HG03139 (cell line): ENCODE measurements around the gene HNF1B.
"Not testable (repeated sequence)": the region's sequence is repeated elsewhere in the genome, so short reads cannot be mapped to it uniquely, and the experiment has no call there.

Experiments used
- ATAC-seq: cut with Tn5 transposase; IDR thresholded peaks from one replicate; pipeline ENCODE4 v1.9.1; 2021; ENCODE audit not compliant: unreplicated experiment

The HNF1B gene

DNA sequence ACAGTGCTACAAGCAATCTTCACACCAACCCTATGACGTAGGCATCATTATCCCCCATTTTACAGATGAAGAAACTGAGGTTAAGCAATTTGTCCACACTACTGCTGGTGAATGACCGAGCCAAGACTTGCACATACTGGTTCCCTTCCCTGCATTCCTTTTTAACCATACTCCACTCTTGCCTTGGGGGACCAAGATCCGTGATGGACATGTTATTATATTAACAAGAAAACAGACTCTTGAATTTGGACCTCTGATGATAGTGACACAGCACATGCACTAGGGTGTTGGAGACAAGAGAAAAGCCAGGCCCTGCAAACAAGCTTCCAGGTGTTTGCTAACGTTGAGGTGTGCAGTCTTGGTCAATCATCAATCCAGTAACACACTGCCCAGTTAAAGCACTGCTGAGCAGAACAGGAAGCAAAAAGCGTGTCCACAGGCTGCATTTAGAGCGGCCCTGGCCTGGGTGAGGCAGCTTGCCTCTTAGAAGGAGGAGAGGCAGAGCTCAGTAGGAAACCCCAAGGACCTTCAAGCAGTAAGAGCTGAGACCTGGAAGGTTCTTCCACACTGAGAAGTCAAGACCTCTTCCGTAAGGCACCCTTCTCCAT lies 36.7 kb downstream of the HNF1B start:
- ATAC-seq = no peak

DNA sequence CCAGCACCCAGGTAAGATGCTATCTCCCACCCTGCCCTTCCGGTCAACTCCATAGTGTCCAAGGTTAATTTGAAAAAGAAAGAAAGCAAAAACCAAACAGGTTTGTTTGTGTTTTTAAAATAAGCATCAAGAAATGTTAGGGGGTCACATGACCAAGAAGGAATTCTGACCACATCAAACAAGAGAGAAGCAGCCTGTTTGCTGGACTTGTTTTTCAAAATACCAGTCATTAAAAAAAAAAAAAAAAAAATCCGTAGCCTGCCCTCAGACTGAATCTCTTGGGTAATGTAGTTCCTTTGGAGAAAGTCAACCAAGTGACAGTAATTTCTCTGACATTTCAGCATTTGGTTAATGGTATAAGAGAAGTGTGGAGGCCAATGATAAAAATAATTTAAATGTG lies 38.4 kb downstream of the HNF1B start:
- ATAC-seq = no peak

DNA sequence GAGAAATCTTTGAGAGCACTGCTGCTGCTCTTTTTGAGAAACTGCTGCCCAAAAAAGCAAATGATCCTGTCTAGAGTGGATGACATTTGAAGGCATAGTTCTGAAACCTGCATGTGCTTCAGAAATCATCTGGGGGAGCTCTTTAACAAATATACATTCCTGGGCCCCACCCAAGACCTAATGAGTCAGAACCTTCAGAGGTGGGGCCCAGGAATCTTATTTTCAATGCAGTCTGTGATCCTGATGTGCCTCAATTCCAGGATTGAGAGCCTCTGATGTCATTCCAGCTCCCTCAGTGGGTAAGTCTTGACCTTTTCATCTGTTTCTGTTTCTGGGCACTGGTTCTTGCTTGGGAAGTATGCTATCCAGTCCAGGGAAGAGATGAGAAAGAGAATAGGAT lies 42.3 kb downstream of the HNF1B start:
- no peak for ATAC-seq

DNA sequence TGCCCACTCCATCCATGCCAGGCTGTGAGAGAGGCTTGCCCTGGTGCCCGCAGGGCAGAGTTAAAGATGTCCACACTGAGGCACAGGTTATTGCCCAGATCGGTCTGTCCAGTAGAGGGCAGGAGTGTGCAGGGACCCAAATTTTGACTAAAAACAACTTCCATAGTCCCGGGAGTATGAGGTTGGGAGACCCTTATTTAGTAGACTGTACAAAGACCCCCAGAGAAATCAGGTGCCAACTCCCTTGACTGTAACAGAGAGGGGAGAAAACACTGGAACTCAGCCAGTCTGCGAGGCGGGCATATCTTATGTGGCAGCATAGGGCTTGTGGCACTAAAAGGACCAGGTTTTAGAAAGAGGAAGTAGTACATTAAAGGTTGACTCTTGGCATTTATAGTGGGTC lies 43.4 kb downstream of the HNF1B start:
- ATAC-seq = no peak

DNA sequence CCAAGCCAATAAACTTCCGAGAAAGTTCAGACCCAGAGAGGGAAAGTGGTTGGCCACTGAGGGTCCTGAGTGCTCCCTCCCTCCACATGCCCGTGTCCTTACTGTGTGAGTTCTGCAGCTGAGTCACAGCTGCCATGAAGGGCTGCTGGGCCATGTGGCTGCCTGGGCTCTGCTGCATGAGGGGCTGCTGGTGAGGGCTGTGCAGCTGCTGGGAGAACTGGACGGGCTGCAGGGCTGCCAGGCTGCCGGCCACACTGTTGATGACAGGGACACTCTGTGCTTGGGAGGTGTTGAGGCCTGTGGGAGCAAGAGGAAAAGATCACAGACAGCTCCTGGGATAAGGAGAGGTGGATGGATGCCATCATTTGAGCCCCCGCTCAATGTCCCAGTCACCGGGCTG lies 44.0 kb downstream of the HNF1B start:
- ATAC-seq = no peak

DNA sequence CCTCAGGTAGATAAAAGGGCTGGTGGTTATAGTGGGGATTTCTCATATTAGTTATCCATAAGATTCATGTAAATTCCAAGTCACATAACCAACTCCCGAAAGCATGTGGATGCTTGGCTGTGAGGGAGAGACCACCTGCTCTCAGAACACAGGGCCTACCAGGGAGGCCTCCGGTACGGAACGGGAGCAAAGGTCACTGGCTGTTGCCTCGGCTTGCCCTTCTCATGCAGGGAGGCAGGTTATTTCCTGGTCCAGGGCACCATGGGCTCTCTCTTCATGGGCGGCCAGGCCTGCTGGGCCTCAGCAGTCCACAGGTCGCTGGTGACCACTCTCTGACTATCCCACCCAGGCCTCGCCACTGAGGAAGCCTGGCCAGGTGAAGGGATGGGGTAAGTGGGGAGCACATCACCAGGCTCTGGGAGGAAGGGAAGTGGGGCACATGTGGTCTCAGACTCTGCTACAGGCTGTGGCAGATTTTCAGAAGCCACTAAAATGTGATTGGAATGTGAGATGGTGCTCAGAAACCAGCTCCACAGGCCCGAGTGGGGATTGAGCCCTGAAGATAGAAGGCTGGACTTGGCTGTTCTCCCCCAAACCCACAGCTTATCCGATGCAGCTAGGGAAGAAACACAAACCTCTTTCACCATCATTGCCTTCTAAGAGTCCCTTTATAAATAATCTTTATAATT lies 45.4 kb downstream of the HNF1B start:
- no peak for ATAC-seq

DNA sequence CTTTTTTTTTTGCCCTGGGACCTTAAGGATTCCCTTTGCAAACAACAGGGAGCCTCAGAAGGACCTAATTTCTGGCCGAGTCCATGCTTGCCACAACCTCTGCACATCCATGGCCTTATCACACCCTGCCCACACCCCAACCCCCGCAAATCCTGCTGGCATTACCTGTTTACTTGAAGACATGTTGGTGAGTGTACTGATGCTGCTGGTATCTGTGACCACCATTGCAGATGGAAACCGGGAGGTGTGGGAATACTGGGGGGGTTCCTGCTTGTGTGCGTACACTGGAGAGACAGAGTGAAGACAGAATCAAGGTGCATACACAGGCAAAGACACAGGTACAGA lies 46.0 kb downstream of the HNF1B start:
- ATAC-seq = no peak

DNA sequence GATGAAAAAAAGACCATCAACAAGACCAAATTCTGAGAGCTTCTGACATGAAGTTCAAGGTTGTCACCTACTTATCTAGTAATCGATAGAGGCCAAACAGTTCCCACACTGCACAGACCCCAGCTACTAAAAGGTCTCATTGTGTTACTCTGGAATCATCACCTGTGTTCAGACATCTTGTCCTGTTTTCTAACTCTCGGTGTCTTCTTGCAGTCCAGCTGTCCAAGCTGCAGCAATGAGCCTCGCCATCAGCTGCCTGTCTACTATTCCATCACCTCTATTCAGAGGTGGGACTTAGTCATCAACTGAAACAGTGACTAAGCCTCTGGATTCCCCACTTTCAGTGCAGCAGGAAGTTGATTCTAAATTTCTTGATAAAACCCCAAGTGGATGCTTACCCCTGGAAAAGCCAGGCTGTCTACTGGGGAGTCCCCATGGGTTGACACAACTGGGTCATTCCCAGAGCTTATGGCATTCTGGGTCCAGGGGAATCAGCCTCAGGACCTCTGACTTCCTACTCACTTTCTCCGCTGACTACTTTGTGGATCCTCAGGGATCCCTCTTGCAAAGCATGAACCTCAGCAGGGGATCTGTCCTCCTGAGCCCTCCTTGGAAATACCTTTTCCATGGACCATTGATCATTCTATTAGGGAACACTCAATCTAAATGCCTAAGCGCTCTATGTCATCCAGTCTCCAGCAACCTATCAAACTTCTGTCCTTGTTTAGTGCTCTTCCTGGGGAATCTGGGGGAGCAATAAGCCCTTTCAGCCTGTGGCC lies 46.5 kb downstream of the HNF1B start:
- no peak for ATAC-seq

DNA sequence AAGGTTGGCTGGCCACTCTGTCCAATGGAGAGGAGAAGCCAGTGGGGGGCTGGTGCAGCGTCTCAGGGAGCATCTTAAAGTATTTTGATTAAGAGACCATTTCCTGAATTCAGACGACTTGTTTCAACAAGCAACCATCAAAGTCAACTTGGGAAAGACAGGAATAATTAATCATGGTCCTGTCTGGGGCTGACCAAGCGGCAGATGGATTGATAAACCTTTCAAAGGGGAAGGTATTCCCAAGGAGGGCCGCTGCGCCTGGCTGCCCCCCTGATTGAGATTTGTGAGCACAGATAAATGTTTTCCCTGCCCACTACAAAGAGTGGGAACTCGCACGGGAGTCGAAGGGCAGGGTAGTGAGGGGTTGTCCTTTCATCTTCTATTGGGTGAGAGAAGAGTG lies 47.5 kb downstream of the HNF1B start:
- ATAC-seq = no peak

DNA sequence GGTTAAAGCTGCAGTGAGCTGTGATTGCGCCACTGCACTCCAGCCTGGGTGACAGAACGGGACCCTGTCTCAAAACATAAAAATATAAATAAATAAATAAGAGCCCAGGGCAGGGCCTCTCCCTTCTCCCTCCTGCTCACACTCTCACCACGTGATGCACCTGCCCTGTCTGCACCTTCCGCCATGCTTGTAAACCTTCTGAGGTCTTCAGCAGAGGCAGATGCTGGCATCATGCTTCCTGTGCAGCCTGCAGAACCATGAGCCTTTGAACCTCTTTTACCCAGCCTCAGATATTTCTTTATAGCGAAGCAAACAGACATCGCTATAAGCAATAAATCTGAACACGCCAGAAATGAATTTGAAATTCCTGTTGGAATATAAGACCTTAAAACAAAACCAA lies 48.5 kb downstream of the HNF1B start:
- ATAC-seq = no peak

DNA sequence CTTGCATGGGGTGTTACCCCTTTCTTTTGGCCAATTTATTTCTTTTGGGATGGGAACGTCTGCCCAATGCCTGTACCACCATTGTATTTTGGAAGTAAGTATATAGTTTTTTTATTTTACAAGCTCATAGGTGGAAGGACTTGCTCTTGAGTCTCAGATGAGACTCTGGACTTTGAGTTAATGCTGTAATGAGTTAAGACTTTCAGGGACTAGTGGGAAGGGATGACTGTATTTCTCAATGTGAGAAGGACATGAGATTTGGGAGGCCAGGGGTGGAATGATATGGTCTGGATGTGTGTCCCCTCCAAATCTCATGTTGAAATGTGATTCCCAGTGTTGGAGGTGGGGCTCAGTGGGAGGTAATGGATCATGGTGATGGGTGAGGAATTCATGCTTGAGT lies 49.1 kb downstream of the HNF1B start:
- ATAC-seq = no peak

DNA sequence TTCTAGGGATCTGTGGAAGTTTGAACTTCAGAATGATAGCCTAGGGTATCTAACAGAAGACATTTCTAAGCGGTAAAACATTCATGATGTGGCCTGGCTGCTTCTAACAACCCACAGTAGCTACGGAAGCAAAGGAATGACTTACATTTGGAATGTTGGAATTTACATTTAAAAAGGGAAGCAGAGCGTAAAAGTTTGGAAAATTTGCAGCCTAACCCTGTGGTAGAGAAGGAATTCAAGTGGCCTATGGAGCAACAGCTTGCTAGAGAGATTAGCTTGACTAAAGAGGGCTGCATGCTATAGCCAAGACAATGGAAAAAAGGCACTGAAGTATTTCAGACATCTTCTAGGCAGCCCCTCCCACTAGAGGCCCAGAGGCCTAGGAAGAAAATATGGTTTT lies 50.1 kb downstream of the HNF1B start:
- no peak for ATAC-seq

DNA sequence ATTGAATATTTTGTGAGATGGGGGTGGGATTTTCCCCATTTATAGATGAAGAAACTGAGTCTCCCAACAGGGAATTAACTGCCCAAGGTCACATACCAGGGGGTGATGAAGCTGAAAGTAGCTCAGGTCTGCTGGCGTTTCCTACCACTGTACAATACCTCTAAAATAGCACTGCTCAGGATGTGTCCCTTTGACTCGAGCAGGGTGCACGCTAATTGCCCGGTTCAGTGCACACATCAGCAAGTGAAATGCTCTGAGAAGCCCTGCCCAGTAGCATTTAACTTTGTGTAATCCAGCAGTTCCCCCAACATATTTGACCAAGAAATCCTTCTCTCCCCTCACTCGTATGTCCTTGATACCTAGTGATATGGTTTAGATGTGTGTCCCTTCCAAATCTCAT lies 51.5 kb downstream of the HNF1B start:
- ATAC-seq = no peak

DNA sequence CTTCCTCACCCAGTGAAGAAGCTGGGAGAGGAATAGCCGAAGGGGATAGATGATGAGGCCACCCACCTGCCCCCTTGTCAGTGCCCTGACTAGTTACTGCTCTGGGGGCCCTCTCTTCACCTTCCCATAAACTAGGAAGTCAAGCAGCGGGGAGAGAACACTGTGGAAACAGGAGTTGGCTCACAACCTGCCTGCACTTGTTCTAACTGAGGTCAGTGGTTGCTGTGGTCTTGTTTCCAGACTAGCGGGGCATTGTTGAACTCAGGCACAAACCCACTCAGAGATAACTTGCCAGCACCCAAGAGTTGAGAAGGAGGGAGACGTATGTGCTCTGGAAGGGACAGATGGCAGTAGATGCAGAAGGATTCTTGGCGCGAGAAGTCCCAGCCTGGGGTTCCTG lies 53.1 kb downstream of the HNF1B start:
- no peak for ATAC-seq

DNA sequence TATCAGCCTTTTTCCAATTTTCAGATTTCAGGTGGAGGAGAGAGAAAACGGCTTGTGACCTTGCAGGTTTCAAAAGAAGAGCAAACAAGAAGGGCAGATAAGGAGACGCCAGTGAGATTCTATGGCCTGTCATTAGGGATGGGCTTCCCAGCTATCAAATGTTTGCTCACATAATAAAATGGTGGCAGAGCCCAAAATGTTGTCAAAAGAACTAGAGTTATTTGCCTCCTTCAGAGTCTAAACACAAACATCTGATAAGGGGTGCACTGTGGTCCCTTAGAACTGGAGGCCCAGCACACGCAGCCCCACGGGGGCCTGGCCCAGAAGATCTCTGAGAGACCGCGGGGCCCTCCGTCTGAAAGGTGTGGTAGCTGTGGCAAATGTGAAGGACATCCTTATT lies 55.5 kb downstream of the HNF1B start:
- ATAC-seq = no peak

DNA sequence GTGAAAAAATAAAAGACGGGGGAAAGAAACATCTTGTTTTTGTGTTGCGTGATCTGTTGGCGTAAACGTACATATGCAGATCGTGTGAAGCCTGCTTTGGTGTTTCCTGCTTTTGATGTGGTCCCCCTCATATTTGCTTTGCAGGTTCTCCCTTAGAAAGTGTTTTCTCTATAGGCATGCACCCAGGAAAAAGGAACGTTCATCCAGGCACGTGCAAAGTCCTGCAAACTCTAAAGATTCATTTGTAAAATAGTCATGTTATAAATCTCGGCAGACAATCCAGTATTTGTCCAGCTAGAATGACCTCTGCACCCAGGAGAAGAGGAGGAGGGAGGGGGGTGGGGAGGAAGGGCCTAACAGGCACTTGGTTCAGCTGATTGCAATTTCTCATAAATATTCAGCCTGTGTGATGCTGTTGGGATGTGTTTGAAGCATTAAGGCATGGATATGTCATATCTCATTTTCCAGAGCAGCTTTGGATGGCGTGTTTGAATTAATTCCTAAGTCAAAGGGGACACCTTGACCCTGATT lies 61.3 kb downstream of the HNF1B start:
- no peak for ATAC-seq

DNA sequence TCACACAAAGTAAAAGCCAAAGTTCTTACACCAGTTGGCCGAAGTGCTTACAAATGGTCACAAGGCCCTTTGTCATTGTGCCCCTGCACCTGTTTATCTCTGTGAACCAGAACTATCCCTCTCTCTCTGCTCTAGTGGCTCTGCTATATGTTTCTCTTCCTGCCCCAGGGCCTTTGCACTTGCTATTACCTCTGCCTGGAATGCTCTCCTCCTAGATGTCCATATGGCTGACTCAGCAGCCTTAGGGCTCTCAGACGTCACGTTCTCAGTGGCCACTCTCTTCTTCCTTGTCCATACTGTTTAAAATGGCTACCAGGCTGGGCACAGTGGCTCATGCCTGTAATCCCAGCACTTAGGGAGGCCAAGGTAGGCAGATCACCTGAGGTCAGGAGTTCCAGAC lies 62.9 kb downstream of the HNF1B start:
- ATAC-seq = no peak

DNA sequence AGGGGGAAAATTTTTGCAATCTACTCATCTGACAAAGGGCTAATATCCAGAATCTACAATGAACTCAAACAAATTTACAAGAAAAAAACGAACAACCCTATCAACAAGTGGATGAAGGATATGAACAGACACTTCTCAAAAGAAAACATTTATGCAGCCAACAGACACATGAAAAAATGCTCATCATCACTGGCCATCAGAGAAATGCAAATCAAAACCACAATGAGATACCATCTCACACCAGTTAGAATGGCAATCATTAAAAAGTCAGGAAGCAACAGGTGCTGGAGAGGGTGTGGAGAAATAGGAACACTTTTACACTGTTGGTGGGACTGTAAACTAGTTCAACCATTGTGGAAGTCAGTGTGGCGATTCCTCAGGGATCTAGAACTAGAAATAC lies 64.9 kb downstream of the HNF1B start:
- not testable (repeated sequence) for ATAC-seq

DNA sequence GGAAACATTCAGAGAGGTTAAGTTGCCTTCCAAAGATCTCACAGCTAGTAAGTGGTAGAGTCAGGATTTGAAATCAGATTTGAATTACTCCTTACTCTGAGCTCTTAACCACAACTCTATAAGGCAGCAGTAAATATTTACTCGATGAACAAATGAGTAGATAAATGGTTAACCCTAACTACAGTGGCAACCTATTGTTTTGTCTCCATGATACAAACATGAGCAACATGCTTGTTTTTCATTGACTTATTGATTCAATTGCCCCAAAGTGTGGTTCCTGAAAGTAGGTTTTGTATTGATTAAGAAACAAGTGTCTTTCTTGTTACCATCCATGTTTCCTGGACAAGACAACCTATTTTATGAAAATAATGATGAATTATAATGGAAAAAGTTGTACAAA lies 66.8 kb downstream of the HNF1B start:
- ATAC-seq = no peak

DNA sequence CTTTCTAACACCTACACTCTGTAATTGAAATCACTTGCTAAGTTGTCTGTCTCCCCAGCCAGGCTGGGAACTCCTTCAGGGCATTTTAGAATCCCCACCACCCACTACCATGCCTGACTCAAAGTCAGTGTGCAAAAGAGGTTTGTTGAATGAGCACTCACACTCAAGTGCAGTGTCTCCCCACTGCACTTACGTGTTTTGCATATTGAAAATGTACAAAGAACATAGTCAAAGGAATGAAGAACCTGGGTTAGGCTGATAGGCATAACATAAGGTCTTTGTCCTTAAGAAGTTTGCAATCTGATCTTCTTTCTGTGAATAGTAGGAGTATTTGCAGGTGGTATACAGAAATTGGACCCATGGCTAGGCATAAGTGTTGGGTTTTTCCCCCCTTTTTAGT lies 67.8 kb downstream of the HNF1B start:
- no peak for ATAC-seq

DNA sequence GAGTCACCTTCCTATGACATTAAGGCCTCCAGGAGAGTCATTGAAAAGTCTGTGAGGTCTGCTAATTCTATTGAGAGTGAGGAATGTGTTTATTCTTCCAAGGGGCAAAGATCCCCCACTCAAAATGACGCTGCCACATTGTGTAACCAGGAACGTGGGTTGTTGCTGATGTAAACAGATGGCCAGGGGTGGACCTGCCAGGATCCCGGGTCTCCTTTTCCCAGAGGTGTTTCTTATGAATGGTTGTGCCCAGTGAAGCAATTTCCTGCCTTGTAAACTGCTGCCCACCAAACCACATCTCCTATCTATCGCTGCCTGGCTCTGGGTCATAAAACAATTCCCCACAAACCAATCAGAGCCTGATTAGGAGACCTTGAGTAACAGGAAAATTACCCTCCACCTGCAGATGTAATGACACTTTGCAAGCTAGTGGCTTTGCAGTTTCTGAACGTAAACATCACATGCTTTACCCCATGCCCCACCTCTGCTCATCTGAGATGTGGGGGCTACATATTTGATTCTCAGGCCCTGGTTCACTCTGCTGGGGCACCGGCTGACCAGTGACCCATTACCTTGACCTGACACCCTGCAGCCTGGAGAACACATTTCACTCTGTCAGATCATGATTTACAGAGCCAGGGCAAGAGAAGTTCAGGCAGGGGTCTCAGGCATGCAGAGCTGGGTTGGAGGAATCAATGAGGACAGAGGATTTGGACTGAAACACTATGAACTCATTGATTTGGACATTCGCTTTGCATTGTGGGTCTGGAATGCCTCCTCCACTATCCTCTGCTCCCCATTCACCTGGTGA lies 68.5 kb downstream of the HNF1B start:
- ATAC-seq = no peak
